Tibial nerve (tissue), 4 donors: ENCODE data around the gene CABLES2.

Experiments used
- EP300 ChIP-seq, 2 donors: sonication (generic); formaldehyde crosslinking; IDR thresholded peaks; one replicate each; pipeline ENCODE4 v1.6.1; 2017; ENCODE audit warnings: antibody characterized with exemption in 2 of 2, mild to moderate bottlenecking in 1 of 2
- POLR2A ChIP-seq, 2 donors: fragments of 450-650 bp; IDR thresholded peaks; one replicate each; pipeline ENCODE4 v1.6.1; 2017; ENCODE audit warnings: antibody characterized with exemption in 2 of 2, mild to moderate bottlenecking in 2 of 2, moderate library complexity in 2 of 2
- TF ChIP-seq, protein P1 (sequence below), 5 experiments: fragments of 200-600 bp in 3 of 5; fragments of 450-650 bp in 2 of 5; sonication (generic) in 3 of 5; IDR thresholded peaks; one replicate each; pipeline ENCODE4 v1.5.1; 2016 to 2019; ENCODE audit warnings: antibody characterized with exemption in 5 of 5, mild to moderate bottlenecking in 3 of 5, moderate library complexity in 2 of 5

DNA sequence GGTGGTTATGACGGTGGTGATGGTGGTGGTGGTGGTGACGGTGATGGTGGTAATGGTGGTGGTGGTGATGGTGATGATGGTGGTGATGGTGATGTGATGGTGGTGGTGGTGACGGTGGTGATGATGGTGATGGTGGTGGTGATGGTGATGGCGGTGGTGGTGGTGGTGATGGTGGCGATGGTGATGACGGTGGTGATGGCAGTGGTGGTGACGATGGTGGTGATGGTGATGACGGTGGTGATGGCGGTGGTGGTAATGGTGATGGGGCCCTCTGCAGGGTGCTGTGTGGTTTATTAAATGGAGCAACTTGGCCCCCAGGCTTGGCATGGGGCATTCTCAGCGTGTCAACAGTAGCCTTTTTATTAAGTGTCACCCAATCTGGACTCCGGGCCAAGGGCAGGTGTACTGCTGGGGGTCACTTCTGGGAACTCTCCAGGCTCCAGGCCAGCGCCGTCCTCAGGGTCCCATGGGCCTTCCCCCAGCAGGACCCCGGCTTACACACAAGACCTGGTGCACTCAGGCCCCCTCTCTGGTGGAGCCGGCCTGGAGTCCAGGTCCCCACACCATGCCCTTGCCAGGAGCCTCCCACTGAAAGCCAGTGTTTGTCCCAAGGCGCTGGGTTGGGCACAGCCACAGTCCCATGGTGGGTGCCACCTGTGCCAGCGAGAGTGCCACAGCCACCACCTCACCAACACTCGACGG, 8.8 kb downstream of the CABLES2 start:
- TF ChIP-seq POLR2A (IDR thresholded peaks at IDR 0.05) (no peak), EP300 (IDR thresholded peaks at IDR 0.05) (no peak)
- TF ChIP-seq, protein P1, sequence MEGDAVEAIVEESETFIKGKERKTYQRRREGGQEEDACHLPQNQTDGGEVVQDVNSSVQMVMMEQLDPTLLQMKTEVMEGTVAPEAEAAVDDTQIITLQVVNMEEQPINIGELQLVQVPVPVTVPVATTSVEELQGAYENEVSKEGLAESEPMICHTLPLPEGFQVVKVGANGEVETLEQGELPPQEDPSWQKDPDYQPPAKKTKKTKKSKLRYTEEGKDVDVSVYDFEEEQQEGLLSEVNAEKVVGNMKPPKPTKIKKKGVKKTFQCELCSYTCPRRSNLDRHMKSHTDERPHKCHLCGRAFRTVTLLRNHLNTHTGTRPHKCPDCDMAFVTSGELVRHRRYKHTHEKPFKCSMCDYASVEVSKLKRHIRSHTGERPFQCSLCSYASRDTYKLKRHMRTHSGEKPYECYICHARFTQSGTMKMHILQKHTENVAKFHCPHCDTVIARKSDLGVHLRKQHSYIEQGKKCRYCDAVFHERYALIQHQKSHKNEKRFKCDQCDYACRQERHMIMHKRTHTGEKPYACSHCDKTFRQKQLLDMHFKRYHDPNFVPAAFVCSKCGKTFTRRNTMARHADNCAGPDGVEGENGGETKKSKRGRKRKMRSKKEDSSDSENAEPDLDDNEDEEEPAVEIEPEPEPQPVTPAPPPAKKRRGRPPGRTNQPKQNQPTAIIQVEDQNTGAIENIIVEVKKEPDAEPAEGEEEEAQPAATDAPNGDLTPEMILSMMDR (IDR thresholded peaks at IDR 0.05), result no peak
